HG03354 (cell line): ENCODE measurements around the gene DAPL1.
"Not testable (repeated sequence)": the region's sequence is repeated elsewhere in the genome, so short reads cannot be mapped to it uniquely, and the experiment has no call there.

Experiments used
- ATAC-seq: cut with Tn5 transposase; IDR thresholded peaks from one replicate; pipeline ENCODE4 v1.9.1; 2021; ENCODE audit warnings: mild to moderate bottlenecking; ENCODE audit not compliant: unreplicated experiment, poor library complexity, severe bottlenecking

DAPL1 gene

DNA sequence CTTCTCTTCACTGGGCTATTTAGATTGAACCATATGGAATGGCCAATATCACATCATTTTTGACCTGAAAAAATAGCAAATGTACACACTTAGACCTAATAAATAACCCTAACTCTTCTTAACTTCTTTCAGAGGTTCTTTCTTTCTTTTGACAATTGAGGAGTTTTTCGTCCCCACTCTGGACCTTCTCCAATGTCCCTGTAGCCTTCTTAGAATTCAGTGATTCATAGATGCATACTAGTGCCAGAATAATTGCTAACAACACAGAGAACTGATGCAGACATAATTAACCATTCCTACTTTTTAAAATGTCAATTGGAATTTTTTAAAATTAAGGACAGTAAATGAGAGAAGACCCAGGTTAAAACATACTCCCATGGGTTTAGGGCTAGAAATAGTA is 20.0 kb downstream of the DAPL1 start:
- no peak for ATAC-seq

DNA sequence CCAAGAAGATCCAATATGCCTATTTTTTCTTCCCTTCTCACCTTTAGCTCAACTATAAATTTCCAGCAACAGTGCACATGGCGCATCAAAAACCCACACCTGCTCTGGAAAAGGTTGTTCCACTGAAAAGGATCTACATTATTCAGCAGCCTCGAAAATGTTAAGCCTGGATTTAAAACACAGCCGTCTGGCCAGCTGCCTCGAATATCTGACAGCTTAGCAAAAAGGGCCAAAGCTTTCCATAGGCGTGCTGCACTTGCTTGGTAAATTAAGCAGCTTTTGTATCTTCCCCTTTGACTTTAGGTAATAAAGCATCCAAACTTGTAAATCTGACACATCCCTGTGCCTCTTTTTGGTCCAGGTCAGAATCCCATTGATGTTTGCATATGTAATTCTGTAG is 20.5 kb downstream of the DAPL1 start:
- ATAC-seq, result no peak

DNA sequence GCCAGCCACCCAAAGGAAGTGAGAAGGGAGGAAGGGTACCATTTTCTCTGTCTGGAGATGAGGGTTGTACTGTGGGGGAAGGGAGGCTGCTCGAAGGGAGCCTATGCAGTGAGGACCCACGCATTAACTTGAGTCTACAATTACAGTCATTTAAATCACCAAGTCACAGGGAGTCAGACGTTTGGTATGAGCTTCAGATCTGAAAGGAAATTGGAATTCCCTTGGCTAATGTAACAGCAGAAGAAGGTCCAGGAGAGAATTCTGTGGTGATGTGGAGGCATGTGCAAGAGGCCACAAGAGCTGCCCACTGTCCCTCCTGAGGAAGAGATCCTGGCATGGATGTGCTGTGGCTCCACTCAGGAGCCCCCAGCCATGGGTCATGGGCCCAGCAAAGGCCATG is 22.5 kb downstream of the DAPL1 start:
- ATAC-seq, result no peak

GRCh38 chr2:158818511-158818910 is 23.4 kb downstream of the DAPL1 start:
- no peak for ATAC-seq

GRCh38 chr2:158822193-158822592 is 27.1 kb downstream of the DAPL1 start:
- no peak for ATAC-seq

DNA sequence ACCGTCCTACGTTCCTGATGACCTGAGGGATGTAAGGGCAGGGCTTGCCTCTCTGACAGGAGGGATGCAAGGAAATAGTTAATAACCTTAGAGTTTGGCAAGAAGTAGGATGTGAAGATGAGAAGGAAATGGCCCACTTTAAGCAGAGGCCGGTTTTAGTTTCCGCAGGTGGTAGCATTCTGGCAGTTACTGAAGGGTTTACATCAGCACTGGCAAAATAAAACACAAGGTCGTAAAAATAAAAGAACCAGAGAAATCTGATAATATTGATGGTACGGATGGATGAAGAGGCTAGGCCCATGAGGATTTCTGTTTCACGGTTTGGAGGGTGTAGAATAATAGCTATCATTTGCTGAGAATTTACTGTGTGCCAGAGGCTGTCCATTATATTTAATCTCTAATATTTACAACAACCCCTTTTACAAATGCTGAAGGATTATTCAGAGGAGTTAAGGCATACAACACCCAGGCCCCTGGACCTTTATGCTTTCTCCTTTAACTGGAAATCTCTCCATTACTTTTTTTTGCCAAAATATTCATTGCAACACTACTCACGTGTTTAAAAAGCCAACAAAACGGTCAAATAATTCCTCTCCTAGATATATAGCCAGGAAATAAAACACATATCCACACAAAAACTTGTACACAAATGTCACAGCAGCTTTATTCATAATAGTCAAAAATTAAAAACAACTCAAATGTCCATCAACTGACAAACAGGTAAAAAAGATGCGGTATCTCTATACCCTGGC is 28.5 kb downstream of the DAPL1 start:
- no peak for ATAC-seq

- ATAC-seq, result no peak
Measured at GRCh38 chr2:158825021-158825420, 29.9 kb downstream of the DAPL1 start.

DNA sequence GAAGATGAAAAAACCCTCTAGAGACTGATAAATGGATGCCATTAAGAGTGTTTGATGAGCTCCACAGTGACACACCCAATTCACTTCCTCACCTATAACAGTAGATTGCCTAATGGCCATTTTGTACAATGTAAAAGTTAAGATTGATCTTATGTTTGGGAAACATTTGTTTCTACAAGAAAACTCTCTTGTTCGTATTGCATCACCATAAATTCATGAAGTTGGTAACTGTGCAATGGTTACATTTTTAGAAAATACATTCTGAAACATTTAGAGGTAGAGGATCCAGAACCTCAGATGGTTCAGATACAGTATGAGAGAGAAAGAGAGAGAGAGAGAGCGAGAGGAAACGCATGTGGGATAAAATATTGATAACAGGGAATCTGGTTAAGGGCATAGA is 31.8 kb downstream of the DAPL1 start:
- ATAC-seq, result no peak

- ATAC-seq, result no peak
Measured at GRCh38 chr2:158828378-158829164, 33.5 kb downstream of the DAPL1 start.

GRCh38 chr2:158829167-158829566 is 34.0 kb downstream of the DAPL1 start:
- ATAC-seq, result no peak

GRCh38 chr2:158830201-158830600 is 35.1 kb downstream of the DAPL1 start:
- ATAC-seq, result no peak

DNA sequence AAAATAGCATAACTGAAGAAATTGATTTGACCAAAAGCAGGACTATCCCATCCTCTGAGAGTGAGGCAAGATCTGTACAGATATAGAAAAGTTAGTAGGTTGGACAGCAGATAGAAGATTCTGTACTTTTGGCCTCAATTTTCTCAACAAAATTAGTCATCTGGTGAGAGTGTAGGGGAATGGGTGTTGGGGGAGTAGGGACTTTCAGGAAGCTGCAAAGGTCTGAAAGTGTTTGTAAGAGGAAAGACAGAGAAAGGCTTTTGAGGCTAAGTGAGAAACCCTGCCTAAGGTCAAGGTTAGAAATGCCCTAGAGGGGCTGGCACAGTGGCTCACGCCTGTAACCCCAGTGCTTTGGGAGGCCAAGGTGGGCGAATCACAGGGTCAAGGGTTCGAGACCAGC is 40.3 kb downstream of the DAPL1 start:
- no peak for ATAC-seq

DNA sequence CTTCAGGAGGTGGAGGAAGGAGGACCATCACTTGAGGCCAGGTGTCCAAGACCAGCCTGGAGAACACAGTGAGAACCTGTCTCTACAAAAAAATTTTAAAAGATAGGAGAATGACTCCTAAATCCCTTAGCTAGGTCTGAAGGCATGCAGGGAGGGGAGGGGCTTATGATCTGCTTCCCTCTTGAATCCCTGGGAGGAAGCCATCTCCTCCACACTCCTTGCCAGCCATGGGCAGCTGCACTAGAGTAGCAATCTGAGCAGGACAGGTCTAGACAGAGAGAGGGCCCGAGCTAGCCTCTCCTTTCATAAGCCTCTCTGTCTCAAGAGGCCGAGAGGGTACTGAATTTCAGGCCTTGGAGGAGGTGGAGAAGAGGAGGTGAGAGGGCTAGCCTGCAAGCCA is 42.5 kb downstream of the DAPL1 start:
- ATAC-seq, result no peak

- ATAC-seq, result no peak
Measured at GRCh38 chr2:158841850-158842249, 46.7 kb downstream of the DAPL1 start.

DNA sequence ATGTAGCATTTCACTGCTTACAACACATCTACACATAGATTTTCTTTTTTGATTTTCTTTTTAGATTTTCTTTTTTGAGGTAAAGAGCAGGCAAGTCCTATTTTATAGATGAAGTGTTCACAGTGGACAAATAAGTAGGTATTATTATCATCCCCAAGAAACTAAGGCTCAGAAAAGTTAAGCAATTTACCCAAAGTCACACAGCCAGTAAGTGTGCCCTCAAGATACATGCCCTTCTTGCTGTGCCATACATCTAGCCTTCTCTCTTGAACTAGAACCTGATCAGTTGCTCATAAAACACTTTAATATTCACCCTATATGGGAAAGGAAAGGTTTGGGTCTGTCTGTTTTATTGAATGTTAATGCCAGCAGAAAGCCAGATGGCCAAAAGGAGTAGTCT is 50.3 kb downstream of the DAPL1 start:
- no peak for ATAC-seq

GRCh38 chr2:158845859-158846258 is 50.7 kb downstream of the DAPL1 start:
- ATAC-seq, result no peak

DNA sequence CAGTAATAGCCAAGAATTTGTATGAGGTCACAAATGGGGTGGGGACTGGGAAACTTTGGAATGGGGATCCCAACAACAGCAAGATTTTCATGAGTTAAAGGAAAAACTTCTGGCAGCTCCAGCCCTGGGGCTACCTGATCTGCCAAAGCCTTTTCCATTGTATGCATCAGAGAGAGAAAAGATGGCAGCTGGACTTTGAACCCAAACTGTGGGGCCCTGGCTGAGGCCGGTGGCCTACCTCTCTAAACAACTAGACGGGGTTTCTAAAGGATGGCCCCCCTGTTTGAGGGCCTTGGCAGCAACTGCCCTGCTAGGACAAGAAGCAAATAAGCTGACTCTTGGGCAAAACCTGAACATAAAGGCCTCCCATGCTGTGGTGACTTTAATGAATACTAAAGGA is 52.4 kb downstream of the DAPL1 start:
- not testable (repeated sequence) for ATAC-seq

DNA sequence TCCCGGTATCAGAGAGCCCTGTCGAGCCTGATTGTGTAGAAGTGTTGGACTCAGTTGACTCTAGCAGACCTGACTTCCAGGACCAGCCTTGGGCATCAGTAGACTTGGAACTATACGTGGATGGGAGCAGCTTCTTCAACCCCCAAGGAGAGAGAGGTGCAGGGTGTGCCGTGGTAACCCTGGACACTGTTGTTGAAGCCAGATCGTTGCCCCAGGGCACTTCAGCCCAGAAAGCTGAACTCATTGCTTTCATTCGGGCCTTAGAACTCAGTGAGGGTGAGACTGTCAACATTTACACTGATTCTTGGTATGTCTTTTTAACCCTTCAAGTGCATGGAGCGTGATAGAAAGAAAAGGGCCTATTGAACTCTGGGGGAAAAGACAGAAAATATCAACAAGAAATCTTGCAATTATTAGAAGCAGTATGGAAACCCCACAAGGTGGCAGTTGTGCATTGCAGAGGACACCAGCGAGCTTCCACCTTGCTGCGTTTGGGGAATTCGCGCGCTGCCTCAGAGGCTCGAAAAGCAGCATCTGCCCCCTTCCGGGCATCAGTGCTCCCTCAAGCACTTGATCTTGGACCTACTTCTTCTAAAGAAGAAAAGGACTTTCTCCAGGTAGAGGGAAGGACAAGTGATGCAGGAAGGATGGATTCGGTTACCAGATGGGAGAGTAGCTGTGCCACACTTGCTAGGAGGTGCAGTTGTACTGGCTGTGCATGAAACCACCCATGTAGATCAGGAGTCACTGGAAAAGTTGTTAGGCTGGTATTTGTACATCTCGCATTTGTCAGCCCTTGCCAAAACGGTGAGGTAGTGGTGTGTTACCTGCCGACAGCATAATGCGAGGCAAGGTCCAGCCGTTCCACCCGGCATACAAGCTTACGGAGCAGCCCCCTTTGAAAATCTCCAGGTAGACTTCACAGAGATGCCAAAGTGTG is 53.2 kb downstream of the DAPL1 start:
- ATAC-seq, result not testable (repeated sequence)

GRCh38 chr2:158860179-158860578 is 65.1 kb downstream of the DAPL1 start:
- not testable (repeated sequence) for ATAC-seq

GRCh38 chr2:158861626-158862025 is 66.5 kb downstream of the DAPL1 start:
- not testable (repeated sequence) for ATAC-seq
